Neural cell (in vitro differentiated cells): ENCODE results near the gene RFX6. TPM values are rescaled to one million over a fixed set of nuclear protein-coding genes. Genes with fewer than 3 reads are reported as not detected.
A peak's percentile ranks its signal among the peaks of the same experiment; 100 is the strongest.

Experiments
- H2AFZ ChIP-seq: fragments of 200-600, 300-800 bp; sonication (generic), shearing (Covaris generic); 2 replicates; pipeline ENCODE4 v1.6.0; 2014; ENCODE audit warnings: low read depth, mild to moderate bottlenecking, antibody characterized with exemption, low read length, moderate library complexity
- H3F3A ChIP-seq: fragments of 200-600 bp; shearing (Covaris generic); 2 replicates; pipeline ENCODE4 v1.6.1; 2016; ENCODE audit warnings: mild to moderate bottlenecking, moderate library complexity, mixed read lengths, antibody characterized with exemption, low read length; ENCODE audit not compliant: insufficient read depth, poor library complexity, severe bottlenecking
- H3K27ac ChIP-seq: fragments of 200-600, 300-800 bp; sonication (generic), shearing (Covaris generic); 2 replicates; pipeline ENCODE4 v1.5.1; 2014; ENCODE audit warnings: mild to moderate bottlenecking, low read length, moderate library complexity
- H3K27me3 ChIP-seq: fragments of 300-800, 200-600 bp; sonication (generic), shearing (Covaris generic); 2 replicates; pipeline ENCODE4 v1.6.0; 2014; ENCODE audit warnings: mild to moderate bottlenecking, low read depth, low read length, moderate library complexity; ENCODE audit not compliant: insufficient read depth
- H3K36me3 ChIP-seq: fragments of 300-800, 200-600 bp; sonication (generic), shearing (Covaris generic); 2 replicates; pipeline ENCODE4 v1.5.1; 2014; ENCODE audit warnings: mild to moderate bottlenecking, antibody characterized with exemption, low read length, moderate library complexity; ENCODE audit not compliant: insufficient read depth
- H3K4me2 ChIP-seq: fragments of 300-800, 200-600 bp; sonication (generic), shearing (Covaris generic); 2 replicates; pipeline ENCODE4 v1.6.0; 2014; ENCODE audit warnings: mild to moderate bottlenecking, low read length
- H3K4me3 ChIP-seq: fragments of 300-800, 200-600 bp; sonication (generic), shearing (Covaris generic); 2 replicates; pipeline ENCODE4 v1.5.1; 2014; ENCODE audit warnings: mild to moderate bottlenecking, low read length, moderate library complexity
- H3K79me2 ChIP-seq: fragments of 200-600 bp; shearing (Covaris generic); replicated peaks from 2 replicates; pipeline ENCODE4 v1.6.0; 2014; ENCODE audit warnings: mild to moderate bottlenecking, low read length, moderate library complexity; ENCODE audit not compliant: insufficient read depth
- H3K9ac ChIP-seq: fragments of 300-800, 200-600 bp; sonication (generic), shearing (Covaris generic); 2 replicates; pipeline ENCODE4 v1.6.1; 2016; ENCODE audit warnings: mild to moderate bottlenecking, low read length, mixed read lengths
- H3K9me2 ChIP-seq: fragments of 200-600 bp; shearing (Covaris generic); 2 replicates; pipeline ENCODE4 v1.6.1; 2016; ENCODE audit warnings: mild to moderate bottlenecking, low read length, mixed read lengths; ENCODE audit not compliant: insufficient read depth
- H3K9me3 ChIP-seq: fragments of 200-600, 300-800 bp; sonication (generic), shearing (Covaris generic); 2 replicates; pipeline ENCODE4 v1.6.1; 2016; ENCODE audit warnings: mild to moderate bottlenecking, mixed run types, low read length, moderate library complexity, mixed read lengths
- H4K20me1 ChIP-seq: fragments of 200-600 bp; shearing (Covaris generic); 2 replicates; pipeline ENCODE4 v1.6.1; 2016; ENCODE audit warnings: mild to moderate bottlenecking, mixed run types; ENCODE audit not compliant: insufficient read depth
- CTCF ChIP-seq: fragments of 450-650 bp; IDR thresholded peaks from 2 replicates; pipeline ENCODE4 v1.5.1; 2014; ENCODE audit warnings: antibody characterized with exemption, mild to moderate bottlenecking, moderate library complexity; ENCODE audit not compliant: poor library complexity, severe bottlenecking
- EP300 ChIP-seq: fragments of 450-650 bp; conservative IDR thresholded peaks from 2 replicates; pipeline ENCODE4 v1.6.1; 2014; ENCODE audit warnings: antibody characterized with exemption, mild to moderate bottlenecking, moderate library complexity; ENCODE audit not compliant: poor library complexity, severe bottlenecking
- EZH2 ChIP-seq: fragments of 200-600, 300-800 bp; shearing (Covaris generic), sonication (generic); IDR thresholded peaks from 2 replicates; pipeline ENCODE4 v1.6.1; 2014; ENCODE audit warnings: antibody characterized with exemption, low read length, borderline replicate concordance, mild to moderate bottlenecking; ENCODE audit not compliant: insufficient read depth, poor library complexity, severe bottlenecking
- MXI1 ChIP-seq: fragments of 450-650 bp; conservative IDR thresholded peaks from 2 replicates; pipeline ENCODE4 v1.6.1; 2014; ENCODE audit warnings: antibody characterized with exemption, mild to moderate bottlenecking; ENCODE audit not compliant: poor library complexity, severe bottlenecking
- POLR2AphosphoS5 ChIP-seq: IDR thresholded peaks from 2 replicates; pipeline ENCODE4 v1.6.1; 2012
- RAD21 ChIP-seq: fragments of 450-650 bp; conservative IDR thresholded peaks from 2 replicates; pipeline ENCODE4 v1.6.1; 2014; ENCODE audit warnings: antibody characterized with exemption, mild to moderate bottlenecking, moderate library complexity
- REST ChIP-seq: IDR thresholded peaks from 2 replicates; pipeline ENCODE4 v1.6.1; 2012; ENCODE audit warnings: borderline replicate concordance
- SMC3 ChIP-seq: fragments of 450-650 bp; conservative IDR thresholded peaks from 2 replicates; pipeline ENCODE4 v1.6.1; 2014; ENCODE audit warnings: antibody characterized with exemption, mild to moderate bottlenecking, moderate library complexity; ENCODE audit not compliant: poor library complexity
- TAF1 ChIP-seq: IDR thresholded peaks from 2 replicates; pipeline ENCODE4 v1.6.1; 2012; ENCODE audit warnings: low read depth
- polyA minus RNA-seq: library from RNA; depleted of rRNA, polyadenylated mRNA; stranded (reverse); fragments of >200 nt; gene quantifications from 2 replicates; pipeline ENCODE4 v1.2.3, GENCODE V29; 2014
- polyA plus RNA-seq: library from polyadenylated mRNA; depleted of rRNA; stranded (reverse); fragments of >200 nt; gene quantifications from 2 replicates; pipeline ENCODE4 v1.2.3, GENCODE V29; 2014

Gene RFX6, protein sequence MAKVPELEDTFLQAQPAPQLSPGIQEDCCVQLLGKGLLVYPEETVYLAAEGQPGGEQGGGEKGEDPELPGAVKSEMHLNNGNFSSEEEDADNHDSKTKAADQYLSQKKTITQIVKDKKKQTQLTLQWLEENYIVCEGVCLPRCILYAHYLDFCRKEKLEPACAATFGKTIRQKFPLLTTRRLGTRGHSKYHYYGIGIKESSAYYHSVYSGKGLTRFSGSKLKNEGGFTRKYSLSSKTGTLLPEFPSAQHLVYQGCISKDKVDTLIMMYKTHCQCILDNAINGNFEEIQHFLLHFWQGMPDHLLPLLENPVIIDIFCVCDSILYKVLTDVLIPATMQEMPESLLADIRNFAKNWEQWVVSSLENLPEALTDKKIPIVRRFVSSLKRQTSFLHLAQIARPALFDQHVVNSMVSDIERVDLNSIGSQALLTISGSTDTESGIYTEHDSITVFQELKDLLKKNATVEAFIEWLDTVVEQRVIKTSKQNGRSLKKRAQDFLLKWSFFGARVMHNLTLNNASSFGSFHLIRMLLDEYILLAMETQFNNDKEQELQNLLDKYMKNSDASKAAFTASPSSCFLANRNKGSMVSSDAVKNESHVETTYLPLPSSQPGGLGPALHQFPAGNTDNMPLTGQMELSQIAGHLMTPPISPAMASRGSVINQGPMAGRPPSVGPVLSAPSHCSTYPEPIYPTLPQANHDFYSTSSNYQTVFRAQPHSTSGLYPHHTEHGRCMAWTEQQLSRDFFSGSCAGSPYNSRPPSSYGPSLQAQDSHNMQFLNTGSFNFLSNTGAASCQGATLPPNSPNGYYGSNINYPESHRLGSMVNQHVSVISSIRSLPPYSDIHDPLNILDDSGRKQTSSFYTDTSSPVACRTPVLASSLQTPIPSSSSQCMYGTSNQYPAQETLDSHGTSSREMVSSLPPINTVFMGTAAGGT
- polyA plus RNA-seq (not detected in 2 replicates), polyA minus RNA-seq (not detected in 2 replicates)

DNA sequence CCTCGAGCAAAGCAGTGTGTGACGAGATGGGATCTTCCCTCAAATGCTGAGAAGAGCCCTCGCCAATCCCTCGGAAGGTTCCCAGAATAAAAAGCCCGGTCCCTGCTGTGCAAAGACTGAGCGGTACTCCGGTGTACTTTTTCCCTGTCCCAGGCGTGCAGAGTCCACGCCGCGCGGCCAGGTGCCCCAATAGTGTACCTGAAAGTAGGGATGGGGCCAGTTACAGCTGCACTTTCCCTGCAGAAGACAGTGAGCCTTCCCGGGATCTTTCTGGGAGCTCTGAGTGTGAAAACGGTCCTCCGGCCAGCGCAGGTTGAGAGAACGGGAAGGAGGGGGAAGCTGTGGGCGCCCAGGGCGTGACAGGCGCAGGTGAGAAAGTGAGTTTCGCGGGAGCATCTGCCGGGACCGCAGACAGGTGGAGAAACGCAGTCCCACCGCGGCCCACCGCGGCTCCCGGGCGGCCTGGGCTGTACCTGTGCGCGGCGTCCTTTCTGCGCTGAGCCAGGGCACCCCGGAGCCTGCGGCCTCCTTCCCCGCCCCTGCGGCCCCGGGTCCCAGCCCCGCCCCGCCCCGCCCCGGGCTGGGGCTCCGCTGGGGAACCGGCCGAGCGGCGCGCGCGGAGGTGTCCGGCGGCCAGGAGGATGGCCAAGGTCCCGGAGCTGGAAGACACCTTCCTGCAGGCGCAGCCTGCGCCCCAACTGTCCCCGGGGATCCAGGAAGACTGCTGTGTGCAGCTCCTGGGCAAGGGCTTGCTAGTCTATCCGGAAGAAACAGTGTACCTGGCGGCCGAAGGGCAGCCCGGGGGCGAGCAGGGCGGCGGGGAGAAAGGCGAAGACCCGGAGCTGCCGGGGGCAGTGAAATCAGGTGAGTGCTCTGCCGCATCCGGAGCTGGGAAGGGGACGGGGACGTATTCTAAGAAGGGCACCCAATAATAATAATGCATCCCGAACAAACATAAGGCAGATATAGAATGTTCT is at the start of gene RFX6:
Gene RFX6 (plus strand): TSS at position 608 of the 977 bp plus-strand sequence. CDS start 34 bp downstream, at position 642.
- no peaks in the 10 kb centered on the region for H4K20me1 ChIP-seq
- no peaks in the 10 kb centered on the region for H3K36me3 ChIP-seq
- no peaks in the 10 kb centered on the region for H3F3A ChIP-seq
- no peak for TF ChIP-seq SMC3
- no peak for TF ChIP-seq EP300
- TF ChIP-seq REST: no peak
- TF ChIP-seq MXI1: no peak
- no peak for TF ChIP-seq POLR2AphosphoS5
- TF ChIP-seq RAD21: no peak
- no peak for TF ChIP-seq EZH2
- TF ChIP-seq TAF1: no peak
- no peak for TF ChIP-seq CTCF
- H3K9ac ChIP-seq: no peak within 1 kb of the TSS
- H3K27me3 ChIP-seq: peaks cover 71% of the 10 kb centered on the region
- no peaks in the 10 kb centered on the region for H3K79me2 ChIP-seq
- no peak within 1 kb of the TSS for H3K27ac ChIP-seq
- H3K4me2 ChIP-seq: peak within 1 kb of the TSS; percentile 63
- no peak within 1 kb of the TSS for H2AFZ ChIP-seq
- H3K4me3 ChIP-seq: peak within 1 kb of the TSS; percentile 66
- no peaks in the 10 kb centered on the region for H3K9me3 ChIP-seq
- H3K9me2 ChIP-seq: no peaks in the 10 kb centered on the region
